HG03432 (cell line): ENCODE data around the gene ANKRD24.
"Not testable (repeated sequence)": the region's sequence is repeated elsewhere in the genome, so short reads cannot be mapped to it uniquely, and the experiment has no call there.

Experiments
- ATAC-seq: cut with Tn5 transposase; IDR thresholded peaks from one replicate; pipeline ENCODE4 v1.9.1; 2021; ENCODE audit warnings: mild to moderate bottlenecking, moderate library complexity; ENCODE audit not compliant: unreplicated experiment

ANKRD24 gene

DNA sequence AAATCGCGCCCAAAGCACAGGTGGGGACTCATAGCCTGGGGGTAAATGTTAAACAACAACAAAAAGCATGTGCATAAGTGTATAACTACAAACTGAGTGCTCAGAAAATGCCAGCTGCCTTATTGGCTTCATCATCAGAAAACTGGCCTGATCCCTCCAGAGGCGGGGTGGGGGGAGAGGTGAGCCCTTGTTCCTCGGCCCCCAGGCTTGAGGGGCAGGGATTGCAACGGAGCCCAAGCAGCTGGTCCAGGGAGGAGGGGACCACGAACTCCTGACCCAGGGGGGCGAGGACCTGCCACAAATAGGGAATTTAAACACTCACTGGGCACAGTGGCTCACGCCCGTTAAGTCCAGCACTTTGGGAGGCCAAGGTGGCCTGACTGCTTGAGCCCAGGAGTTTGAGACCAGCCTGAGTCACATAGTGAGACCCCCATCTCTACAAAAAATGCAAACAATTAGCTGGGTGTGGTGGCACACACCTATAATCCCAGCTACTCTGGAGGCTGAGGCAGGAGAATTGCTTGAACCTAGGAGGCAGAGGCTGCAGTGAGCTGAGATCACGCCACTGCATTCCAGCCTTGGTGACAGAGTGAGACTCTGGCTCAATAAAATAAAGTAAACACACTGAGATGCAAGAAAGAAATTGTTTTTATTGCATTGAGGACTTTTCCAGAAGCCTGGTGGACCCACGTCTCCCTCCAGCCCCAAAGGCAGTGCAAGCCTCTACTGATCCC, 8.8 kb upstream of the ANKRD24 start:
- no peak for ATAC-seq

DNA sequence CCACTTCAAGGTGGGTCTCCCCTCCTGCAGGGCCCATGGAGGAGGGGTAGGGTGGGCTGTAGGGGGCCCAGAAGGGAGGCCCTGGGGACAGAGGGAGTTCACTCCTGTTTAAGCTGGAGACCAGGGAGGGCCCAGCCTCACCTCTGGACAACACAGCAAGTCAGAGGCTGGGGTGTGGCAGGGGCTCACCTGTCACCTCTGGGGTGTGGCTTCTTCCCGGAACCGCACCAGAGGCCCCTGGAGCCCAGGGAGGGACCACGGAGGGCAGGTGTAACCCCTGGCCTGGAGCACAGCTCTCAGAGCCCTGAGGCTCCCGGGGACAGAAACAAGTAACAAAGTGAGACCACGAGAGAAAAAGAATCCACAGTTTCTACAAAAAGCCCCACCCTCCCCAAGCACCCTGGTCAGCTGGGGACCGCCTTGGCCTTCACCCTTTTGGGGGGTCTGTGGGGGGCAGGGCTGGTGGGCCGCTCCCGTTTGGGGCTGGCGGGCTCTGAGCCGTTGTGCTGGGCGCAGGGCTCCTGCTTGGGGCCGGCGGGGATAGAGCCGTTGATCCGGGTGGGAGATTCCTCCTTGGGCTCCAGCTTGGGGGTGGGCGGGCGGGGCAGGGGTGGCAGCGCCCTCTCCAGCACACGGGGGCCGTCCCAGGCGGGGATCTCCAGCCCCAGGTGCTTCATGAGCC, 8.1 kb upstream of the ANKRD24 start:
- ATAC-seq, result no peak

DNA sequence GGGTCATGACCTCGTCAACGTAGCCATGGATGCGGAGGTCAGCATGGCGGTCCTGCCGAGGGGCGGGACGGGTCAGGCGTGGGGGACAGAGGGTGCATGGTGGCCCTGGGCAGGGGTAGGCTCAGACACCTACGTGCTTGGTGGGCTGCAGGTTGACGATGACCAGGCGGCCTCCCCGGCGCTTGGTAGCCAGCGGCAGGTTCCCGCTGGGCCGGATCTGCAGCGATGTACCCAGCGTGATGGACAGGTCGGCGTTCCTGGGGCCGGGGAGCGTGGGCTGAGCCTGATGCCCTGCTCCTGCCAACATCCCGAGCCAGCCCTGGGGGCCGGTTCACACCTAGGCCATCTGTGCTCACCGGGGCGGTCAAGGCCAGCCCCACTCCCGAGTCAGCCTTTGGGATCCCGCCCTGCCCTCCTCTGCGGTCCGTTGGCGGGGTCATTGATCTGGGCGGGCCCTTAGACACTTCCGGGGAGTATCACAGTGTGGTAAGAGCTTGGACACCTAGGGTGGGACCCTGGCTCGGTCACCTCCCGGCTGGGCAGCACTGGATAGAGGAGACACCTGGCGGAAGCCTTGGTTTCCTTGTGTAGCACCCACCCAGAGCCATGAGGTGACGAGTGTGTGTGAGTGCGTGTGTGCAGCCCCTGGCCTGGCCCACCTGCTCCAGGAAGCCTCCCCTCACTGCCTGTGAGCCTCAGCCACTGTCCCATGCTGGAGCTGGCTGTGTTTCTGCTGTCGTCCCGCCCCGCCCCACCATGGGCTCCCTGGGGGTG, 7.4 kb upstream of the ANKRD24 start:
- no peak for ATAC-seq

DNA sequence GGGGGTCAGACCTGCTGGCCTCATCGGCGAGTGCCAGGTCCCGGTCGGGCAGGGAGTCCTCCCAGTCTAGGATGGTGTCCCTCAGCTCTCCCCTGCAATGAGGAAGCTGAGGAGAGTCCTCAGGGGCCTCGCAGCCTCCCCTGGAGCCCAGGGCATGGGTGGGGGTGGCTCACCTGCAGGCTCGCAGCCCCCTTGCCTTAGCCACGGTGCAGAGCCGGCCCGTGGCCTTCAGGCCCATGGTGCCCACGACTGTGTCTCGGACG, 6.9 kb upstream of the ANKRD24 start:
- ATAC-seq, result no peak

DNA sequence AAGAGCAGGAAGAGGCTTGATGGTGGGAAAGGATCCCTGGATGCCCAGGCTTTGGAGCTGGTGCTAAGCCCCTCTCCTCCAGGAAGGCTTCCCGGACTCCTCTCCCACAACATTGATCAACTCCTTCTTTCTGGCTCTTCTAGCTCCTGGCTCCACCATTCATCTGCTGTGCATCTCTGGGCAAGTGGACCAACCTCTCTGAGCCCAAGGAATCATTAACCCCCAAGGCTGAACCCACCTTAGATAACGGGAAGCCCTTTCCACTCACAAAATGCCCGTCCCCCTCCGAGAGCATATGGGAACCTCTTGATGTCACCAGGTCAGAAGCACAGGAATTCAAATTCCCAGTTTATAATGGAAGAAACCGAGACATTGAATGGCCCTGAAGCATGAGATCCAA, 5.3 kb upstream of the ANKRD24 start:
- no peak for ATAC-seq

DNA sequence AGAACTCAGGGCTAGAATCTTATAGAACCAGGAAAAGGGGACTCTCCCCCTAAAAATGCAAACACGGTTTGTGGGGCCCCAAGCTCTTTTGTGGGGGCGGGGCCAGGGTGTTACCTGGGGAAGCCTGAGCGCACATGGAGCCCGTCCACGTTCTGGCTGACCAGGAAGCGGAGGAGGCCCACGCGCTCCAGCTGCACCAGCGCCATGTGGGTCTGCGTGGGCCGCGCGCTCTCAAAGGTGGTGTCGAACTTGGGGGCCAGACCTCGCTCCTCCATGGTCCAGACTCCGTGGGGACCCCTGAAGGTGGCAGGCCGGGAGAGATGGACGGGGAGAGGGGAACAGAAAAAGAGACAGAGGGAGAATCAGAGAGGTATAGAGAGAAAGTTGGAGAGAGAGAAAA, 3.5 kb upstream of the ANKRD24 start:
- no peak for ATAC-seq

DNA sequence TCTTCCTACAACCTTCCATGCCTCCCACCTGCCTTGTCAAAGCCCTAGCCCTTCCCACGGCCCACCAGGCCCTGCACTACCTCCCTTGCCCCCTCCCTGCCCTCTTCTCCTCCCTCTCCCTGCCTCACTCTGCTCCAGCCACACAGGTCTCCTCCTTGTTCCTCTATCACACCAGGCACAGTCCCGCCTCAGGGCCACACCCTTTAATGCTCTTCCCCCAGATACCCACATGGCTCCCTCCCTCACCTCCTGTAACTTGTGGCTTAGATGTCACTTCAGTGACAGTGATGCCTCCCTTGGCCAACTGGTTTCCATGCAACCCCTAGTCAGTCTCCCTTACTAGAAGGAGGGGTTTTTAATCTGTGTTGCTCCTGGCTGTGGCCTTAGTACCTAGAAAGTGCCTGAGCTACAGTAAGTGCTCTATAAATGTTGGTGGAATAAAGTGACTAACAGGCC, 1.4 kb upstream of the ANKRD24 start:
- no peak for ATAC-seq

DNA sequence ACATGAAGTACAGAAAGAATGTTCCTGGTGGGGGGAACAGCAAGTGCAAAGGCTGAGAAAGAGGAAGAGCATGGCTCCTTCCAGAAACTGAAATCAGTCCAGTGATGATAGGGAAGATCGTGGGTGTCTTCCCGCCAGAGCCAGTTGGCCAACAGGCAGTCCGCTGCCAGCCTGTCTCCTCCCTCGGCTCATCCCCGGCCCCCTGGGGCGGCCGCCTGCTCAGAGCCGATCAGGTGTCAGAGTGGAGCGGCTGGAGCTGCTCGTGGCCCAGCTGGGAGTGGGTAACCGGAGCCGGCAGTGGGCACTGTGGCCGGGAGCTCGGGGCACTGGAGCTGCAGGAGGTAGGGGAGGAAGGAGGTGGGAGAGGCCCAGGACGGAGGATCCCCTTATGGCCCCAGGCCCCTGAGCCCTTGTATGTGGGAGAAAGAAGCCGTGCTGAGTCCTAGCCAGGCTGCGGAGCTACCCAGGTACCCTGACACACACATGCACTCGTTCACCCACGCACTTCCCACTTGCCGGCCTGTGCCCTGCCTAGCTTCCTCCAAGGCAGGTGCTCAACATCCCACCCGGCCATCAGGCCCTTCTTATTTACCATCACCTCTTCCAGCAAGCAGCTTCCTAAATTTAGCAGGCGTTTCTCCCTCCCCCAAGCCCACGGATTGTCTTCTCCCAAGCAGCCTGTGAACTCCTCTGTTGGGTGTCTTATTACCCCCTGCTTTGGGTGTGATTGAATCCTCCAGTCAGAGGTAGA, 1.7 kb downstream of the ANKRD24 start:
- ATAC-seq, result no peak

DNA sequence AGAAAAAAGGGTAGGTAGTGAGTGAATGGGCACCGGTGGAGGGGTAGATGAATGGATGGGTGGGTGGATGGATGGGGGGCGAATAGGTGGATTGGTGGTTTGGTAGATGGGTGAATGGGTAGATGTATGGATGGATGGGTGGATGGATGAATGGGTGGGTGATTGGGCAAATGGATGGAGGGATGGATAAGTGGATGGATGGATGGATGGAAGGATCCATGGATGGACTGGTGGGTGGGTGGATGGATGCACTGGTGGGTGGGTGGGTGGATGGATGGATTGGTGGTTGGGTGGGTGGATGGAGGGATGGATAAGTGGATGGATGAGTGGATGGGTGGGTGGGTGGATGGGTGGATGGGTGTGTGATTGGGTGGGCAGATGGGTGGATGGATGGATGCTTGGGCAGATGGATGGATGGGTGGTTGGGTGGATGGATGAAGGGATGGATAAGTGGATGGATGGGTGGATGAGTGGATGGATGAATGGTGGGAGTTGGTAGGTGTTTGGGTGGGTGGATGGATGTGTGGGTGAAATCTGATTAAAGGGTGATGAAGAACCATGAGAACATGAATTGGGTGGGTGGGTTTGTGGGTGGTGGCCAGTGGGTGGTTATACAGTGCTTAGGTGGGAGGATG, 2.3 kb downstream of the ANKRD24 start:
- ATAC-seq, result no peak

DNA sequence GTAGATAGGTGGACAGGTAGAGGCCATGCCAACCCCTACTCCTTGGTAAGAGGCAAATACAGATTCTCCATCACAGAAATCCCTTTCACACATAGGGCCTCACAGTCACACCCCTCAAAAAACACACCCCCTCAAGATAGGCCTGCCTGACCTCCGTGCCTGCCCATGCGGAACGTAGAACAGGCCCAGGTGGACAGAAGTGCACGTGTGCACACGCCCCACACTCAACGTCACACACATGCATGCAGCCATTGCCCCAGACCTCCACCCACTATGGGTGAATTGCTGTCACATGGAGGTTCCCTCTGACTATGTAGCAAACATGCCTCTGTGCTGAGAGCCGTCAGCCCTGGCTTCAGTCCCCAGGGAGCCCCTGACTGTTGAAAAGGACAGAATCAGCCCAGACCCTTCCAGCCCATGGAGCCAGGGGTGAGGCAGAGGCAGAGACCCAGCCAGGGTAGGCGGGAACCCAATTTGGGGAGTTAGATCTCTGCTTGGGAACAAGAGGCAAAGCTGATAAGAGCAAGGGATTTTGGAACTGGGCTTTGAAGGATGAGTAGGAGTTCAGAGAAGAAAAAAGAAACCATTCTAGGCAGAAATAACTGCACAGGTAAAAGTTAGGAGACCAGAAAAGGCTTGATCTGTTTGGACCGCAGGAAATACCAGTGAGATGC, 3.1 kb downstream of the ANKRD24 start:
- ATAC-seq, result no peak

DNA sequence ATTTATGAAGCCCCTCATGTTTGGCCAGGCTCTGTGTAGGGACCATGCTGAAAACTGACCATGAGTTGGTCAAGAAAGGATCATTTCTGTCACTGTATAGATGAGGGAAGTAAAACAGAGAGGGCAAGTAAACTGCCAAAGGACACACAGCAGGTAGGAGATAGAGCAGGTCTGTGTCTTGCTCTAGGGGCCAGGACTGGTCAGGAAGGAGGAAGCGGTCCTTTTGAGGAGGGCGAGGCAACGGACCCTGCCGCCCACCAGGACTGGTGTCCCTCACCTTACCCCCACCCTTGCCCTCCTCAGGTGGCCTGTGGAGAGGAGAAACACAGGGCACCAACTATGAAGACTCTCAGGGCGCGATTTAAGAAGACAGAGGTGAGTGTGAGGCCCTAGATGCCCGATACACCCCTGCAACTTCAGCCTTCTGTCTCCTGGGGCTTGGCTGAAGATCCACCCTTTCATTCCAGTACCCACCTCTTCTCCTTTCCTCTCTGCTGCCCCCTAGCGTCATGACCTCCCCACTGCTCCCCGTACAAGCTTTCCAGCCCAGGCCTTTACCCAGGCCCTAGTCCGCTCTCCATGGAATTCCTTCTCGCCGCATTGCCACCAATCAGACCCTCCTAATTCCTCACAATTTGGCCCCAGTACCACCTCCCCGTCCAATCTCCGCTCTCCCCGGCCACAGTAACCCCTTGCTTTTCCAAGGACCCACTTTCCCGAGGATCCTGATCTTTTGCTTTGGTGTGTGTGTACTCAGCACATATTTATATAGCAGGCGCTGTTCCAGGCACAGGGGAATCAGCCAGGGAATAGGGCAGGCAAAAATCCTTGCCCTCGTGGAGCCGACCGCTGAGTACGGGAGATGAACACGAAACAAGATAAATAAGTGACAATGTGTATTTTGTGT, 3.9 kb downstream of the ANKRD24 start:
- no peak for ATAC-seq

DNA sequence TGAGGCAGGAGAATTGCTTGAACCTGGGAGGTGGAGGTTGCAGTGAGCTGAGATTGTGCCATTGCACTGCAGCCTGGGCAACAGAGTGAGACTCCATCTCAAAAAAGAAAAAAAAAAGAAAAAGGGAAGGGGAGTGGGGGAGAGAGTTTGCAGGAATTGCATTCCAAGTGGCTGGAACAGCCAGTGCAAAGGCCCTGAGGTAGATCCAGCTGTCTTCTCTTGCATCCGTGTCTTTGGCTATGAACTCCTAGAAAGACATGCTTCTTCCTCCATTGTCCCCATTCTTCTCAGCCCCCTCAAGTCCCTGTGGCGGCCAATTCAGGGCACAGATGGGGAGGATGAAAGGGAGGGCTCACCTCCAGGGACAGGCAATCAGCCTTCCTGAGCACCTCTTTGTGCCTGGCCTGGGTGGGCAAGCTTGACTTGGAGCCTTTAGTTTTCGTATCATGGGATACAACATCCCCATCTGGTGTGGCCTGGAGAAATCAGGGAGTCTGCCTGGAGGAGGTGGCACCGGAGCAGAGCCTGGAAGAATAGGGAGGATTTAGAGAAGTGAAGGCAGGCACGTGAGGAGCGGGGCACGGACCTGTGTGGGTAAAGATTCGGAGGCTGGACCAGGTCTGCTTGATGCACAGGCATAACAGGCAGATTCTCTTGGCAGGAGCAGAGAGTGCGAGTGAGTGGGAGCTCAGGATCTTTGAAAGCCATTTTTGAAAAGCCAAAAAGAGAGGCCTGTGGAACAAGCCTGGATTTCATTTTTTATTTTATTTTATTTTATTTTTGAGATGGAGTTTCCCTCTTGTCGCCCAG, 5.0 kb downstream of the ANKRD24 start:
- ATAC-seq, result no peak

DNA sequence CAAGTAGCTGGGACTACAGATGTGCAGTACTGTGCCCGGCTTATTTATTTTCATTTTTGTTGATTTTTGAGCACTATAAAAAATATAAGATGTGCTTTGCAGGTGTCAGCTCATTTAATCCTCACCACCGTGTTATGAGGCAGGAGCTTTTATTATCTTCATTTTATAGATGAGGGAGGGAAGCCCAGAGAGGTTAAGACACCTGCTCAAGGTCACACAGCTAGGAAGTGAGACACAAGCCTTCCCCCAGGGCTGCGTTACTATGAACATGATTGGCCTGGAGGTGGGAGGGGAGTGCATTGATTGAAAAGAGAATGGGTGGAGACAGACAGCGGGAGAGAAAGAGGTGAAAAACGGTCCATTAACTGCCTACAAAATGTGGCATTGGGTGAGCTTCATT, 7.2 kb downstream of the ANKRD24 start:
- no peak for ATAC-seq

DNA sequence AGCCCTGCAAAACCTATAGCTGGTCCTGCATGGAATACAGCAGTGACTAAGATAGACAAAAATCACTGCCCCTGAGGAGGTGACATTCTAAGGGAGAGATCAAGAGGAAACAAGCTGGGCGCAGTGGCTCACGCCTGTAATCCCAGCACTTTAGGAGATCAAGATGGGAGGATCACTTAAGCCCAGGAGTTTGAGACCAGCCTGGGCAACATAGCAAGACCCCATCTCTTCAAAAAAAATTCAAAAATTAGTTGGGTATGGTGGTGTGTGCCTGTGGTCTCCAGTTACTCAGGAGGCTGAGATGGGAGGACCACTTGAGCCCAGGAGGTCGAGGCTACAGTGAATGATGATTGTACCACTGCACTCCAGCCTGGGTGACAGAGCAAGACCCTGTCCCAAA, 10.0 kb downstream of the ANKRD24 start:
- not testable (repeated sequence) for ATAC-seq

DNA sequence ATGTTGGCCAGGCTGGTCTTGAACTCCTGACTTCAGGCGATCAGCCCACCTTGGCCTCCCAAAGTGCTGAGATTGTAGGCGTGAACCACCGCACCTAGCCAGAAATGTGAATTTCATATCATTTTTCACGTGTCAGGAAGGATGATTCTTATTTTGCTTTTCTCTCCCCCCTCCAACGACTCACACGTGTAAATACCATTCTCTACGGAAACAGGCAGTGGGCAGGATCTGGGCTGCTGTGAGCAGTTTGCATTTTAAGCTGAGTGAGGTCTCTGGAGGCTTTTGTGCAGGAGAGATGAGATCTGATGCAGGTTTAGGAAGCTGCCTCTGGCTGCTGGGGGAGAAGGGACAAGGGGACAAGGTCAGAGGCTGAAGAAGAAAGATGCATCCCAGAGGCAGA, 11.9 kb downstream of the ANKRD24 start:
- ATAC-seq, result no peak

DNA sequence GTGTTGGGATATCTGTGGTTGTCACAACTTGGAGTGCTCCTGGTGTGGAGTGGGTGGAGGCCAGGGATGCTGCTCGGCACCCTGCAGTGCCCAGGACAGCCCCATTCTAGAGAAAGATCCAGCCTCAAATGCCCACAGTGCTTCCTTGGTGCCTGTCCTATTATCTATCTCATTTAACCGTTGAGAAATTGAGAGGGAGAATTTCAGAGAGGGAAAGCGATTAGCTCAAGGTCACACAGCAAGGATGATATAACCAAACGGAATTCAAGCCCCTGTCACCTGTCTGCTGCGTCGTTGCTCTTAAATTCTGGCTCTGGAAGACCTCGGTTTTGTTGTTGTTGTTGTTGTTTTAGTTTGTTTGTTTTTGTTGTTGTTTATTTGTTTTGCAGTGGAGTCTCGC, 13.5 kb downstream of the ANKRD24 start:
- ATAC-seq, result no peak

DNA sequence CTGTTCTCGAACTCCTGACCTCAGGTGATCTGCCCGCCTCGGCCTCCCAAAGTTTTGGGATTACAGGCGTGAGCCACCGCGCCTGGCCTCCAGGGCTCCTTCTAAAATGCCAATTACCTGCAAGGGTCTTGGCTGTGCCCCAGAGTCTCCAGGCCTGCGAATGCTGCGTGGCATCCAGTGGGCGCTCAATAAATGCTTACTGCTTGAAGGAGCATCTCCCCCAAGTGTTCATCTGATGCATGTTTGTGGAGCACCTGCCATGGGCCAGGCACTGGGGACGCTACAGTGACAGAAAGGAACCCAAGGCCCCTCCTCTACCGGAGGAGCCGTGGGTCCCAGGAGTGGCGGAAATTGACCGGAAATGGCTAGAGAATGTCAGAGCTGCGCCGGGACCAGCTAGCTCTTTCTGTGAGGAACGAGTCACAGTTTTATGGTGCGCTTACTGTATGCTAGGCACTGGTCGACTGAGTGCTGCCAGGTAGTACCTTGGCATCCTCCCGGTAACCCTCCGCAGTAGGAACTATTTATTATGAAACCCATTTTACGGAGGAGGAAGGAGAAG, 14.2 kb downstream of the ANKRD24 start:
- no peak for ATAC-seq

DNA sequence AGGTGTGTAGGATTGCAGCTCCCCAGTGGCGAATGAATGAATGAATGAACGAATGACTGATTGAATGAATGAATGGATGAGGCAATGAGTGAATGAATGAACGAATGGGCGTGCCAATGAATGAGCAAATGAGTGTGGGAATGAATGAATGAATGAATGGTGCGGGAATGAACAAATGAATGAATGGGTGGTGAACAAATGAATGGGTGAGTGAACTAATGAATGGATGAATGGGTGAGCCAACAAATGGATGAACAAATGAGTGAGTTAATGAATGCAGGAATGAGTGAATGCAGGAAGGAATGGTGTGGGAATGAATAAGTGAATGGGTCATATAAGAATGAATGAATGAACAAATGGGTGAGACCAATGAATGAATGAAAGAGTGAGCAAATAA, 14.7 kb downstream of the ANKRD24 start:
- no peak for ATAC-seq
